Mucosa of descending colon (tissue), 3 donors: ENCODE results near the gene XAGE5. TPM values are rescaled to one million over a fixed set of nuclear protein-coding genes. Genes with fewer than 3 reads are reported as not detected.
"Not testable (repeated sequence)": the region's sequence is repeated elsewhere in the genome, so short reads cannot be mapped to it uniquely, and the experiment has no call there.

Source experiments
- ATAC-seq: fragments of 200-7000 bp; cut with Tn5 transposase; one replicate; pipeline ENCODE4 v1.9.1; 2020; ENCODE audit warnings: mild to moderate bottlenecking, moderate library complexity
- DNase-seq, 3 donors: peaks; one replicate each; pipeline ENCODE4 v3.0.0-alpha.2; 2020
- H3K36me3 ChIP-seq: fragments of 200-600 bp; one replicate; pipeline ENCODE4 v1.8.0; 2021; ENCODE audit warnings: low read depth, mild to moderate bottlenecking
- H3K4me1 ChIP-seq: fragments of 200-600 bp; one replicate; pipeline ENCODE4 v1.8.0; 2021; ENCODE audit warnings: low read depth, mild to moderate bottlenecking
- H3K4me3 ChIP-seq: fragments of 200-600 bp; one replicate; pipeline ENCODE4 v1.8.0; 2021; ENCODE audit warnings: mild to moderate bottlenecking
- H3K9me3 ChIP-seq: fragments of 200-600 bp; one replicate; pipeline ENCODE4 v1.8.0; 2021; ENCODE audit warnings: mild to moderate bottlenecking
- intact Hi-C, 2 donors: fragments of 100-400 bp; cut with DNase I in 1 of 2; cut with micrococcal nuclease in 1 of 2; formaldehyde crosslinking; loops; one replicate each; pipeline versions ENCODE4 v1.11.0 to v1.11.1; 2022; cut with DNase I, micrococcal nuclease
- total RNA-seq, 3 donors: library from RNA; stranded (reverse); fragmentation: NEBNext Ultra II Directional in 2 of 3; extraction: Animal tissue kit (Norgen Biotek cat#: 25700) in 2 of 3; gene quantifications; one replicate each; pipeline versions ENCODE4 v1.2.1 to v1.2.4, GENCODE V29; 2021 to 2023
- TF ChIP-seq, protein P1 (sequence below): fragments of 200-600 bp; IDR thresholded peaks from one replicate; pipeline ENCODE4 v1.8.0; 2022; ENCODE audit warnings: antibody characterized with exemption, mild to moderate bottlenecking
- donor health status: DM: no; HTN: no; CAD: no; lungs with moderate emphysema.
- donor health status: DM: no; HTN: no; CAD: no.
- donor health status: DM: no; HTN: yes; CAD: no.

XAGE5 gene
- total RNA-seq, 3 donors from 2014 or later = not detected

GRCh38 chrX:52824608-52825007 is 13.5 kb downstream of the XAGE5 start:
- intact Hi-C loops = no loop called here
- no peak for ATAC-seq
- Histone ChIP-seq H3K4me1 (no peaks in the 10 kb centered on the region), H3K4me3 (no peak overlapping the region), H3K9me3 (no peaks in the 10 kb centered on the region), H3K36me3 (no peaks in the 10 kb centered on the region)
- DNase-seq = no peak
- TF ChIP-seq, protein P1, sequence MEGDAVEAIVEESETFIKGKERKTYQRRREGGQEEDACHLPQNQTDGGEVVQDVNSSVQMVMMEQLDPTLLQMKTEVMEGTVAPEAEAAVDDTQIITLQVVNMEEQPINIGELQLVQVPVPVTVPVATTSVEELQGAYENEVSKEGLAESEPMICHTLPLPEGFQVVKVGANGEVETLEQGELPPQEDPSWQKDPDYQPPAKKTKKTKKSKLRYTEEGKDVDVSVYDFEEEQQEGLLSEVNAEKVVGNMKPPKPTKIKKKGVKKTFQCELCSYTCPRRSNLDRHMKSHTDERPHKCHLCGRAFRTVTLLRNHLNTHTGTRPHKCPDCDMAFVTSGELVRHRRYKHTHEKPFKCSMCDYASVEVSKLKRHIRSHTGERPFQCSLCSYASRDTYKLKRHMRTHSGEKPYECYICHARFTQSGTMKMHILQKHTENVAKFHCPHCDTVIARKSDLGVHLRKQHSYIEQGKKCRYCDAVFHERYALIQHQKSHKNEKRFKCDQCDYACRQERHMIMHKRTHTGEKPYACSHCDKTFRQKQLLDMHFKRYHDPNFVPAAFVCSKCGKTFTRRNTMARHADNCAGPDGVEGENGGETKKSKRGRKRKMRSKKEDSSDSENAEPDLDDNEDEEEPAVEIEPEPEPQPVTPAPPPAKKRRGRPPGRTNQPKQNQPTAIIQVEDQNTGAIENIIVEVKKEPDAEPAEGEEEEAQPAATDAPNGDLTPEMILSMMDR = no peak

- TF ChIP-seq, protein P1 = no peak
- no peak for ATAC-seq
- Histone ChIP-seq H3K4me1 (no peaks in the 10 kb centered on the region), H3K9me3 (no peaks in the 10 kb centered on the region), H3K4me3 (no peak overlapping the region), H3K36me3 (no peaks in the 10 kb centered on the region)
- intact Hi-C loops = no loop called here
- no peak for DNase-seq
Measured at GRCh38 chrX:52830551-52830950, 19.5 kb downstream of the XAGE5 start.

GRCh38 chrX:52839137-52839536 is 28.1 kb downstream of the XAGE5 start:
- Histone ChIP-seq H3K9me3 (no peaks in the 10 kb centered on the region), H3K36me3 (no peaks in the 10 kb centered on the region), H3K4me1 (no peaks in the 10 kb centered on the region), H3K4me3 (no peak overlapping the region)
- no peak for ATAC-seq
- DNase-seq = no peak
- intact Hi-C loops = no loop called here
- TF ChIP-seq, protein P1 = no peak

GRCh38 chrX:52843619-52844018 is 32.5 kb downstream of the XAGE5 start:
- ATAC-seq, intact Hi-C loops, H3K36me3 ChIP-seq, H3K9me3 ChIP-seq, DNase-seq, H3K4me1 ChIP-seq, H3K4me3 ChIP-seq: not testable (repeated sequence)

DNA sequence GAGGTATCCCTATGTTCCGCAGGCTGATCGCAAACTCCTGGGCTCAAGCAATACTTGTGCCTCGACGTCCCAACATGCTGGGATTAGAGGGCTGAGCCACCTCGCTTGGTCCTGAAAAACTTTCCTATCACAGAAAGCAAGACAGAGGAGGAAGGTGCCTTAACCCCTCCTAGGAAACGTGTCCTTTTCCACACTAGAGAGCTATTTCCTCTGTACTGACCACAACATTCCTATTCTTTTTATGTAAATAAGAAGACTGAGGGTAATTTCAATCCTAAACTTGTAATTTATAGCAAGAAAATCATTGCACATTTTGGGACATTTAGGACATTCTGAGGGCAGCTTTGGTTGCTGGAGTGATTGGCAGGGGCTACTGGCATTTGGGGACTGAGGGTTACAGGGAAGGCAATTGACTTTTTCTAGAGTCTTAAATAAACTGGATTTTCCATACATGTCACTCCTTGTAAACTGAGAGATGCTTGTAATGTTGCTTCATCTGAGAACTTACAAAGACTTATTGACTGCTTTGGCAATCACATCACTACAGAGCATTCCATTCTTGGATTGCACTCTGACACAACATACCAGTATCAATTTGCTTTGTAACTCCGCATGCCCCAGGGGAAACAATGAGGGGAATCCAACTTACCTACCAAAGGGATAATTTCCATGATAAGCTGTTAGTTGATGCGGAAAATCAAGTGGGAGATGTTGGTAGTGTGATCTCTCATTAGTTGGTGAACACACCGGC is 41.2 kb downstream of the XAGE5 start:
- H3K36me3 ChIP-seq = no peaks in the 10 kb centered on the region
- DNase-seq (no peak), ATAC-seq (no peak)
- no peak overlapping the region for H3K4me3 ChIP-seq
- TF ChIP-seq, protein P1 = no peak
- intact Hi-C loops = no loop called here
- H3K4me1 ChIP-seq = no peaks in the 10 kb centered on the region
- no peaks in the 10 kb centered on the region for H3K9me3 ChIP-seq

- H3K9me3 ChIP-seq, H3K4me1 ChIP-seq, H3K36me3 ChIP-seq, H3K4me3 ChIP-seq, DNase-seq, intact Hi-C loops, ATAC-seq: not testable (repeated sequence)
Measured at GRCh38 chrX:52856991-52857525, 46.0 kb downstream of the XAGE5 start.
